ENCODE results near the gene DDX43. TPM values are rescaled to one million over a fixed set of nuclear protein-coding genes. Genes with fewer than 3 reads are reported as not detected.

The DDX43 gene
- total RNA-seq, 1 experiment from 2014 or later: not detected

- no peaks in the 10 kb centered on the region for H3K9me3 ChIP-seq (ENCODE audit: control insufficient read depth in 1 of 2, insufficient read depth in 1 of 2, low read depth in 1 of 2, low read length in 2 of 2)
- H3K27ac ChIP-seq (ENCODE audit: low read depth, low read length): no peak overlapping the region
- H3K4me2 ChIP-seq (ENCODE audit: low read length): no peak overlapping the region
- TF ChIP-seq ZNF274 (IDR thresholded peaks at IDR 0.05; ENCODE audit: low read depth, low read length): no peak
- no peak for TF ChIP-seq ATF3 (IDR thresholded peaks at IDR 0.05)
- TF ChIP-seq SIN3A (IDR thresholded peaks at IDR 0.05; ENCODE audit: low read depth): no peak
- POLR2A ChIA-PET: no interaction called here
- no peaks in the 10 kb centered on the region for H4K20me1 ChIP-seq (ENCODE audit: insufficient read depth)
- H3K4me3 ChIP-seq (replicated peaks in 1 of 2; ENCODE audit: low read depth in 1 of 2, low read length in 2 of 2): no peak overlapping the region
- H3K9me2 ChIP-seq (ENCODE audit: insufficient read depth): no peaks in the 10 kb centered on the region
- no peak for ATAC-seq
- no peaks in the 10 kb centered on the region for H3K4me1 ChIP-seq (ENCODE audit: control insufficient read depth in 1 of 2, insufficient read depth in 2 of 2, low read length in 2 of 2)
- no peaks in the 10 kb centered on the region for H3K79me2 ChIP-seq (ENCODE audit: insufficient read depth, low read length)
- no peak overlapping the region for H2AFZ ChIP-seq (ENCODE audit: low read depth, low read length, poor library complexity, severe bottlenecking)
- DNase-seq (ENCODE audit: low read depth, low spot score): no peak
- CTCF ChIA-PET: no interaction called here
- no peaks in the 10 kb centered on the region for H3K36me3 ChIP-seq (ENCODE audit: control insufficient read depth in 1 of 2, insufficient read depth in 2 of 2, low read length in 2 of 2)
- H3K27me3 ChIP-seq (ENCODE audit: insufficient read depth, low read length): no peaks in the 10 kb centered on the region
- no peak overlapping the region for H3K9ac ChIP-seq (ENCODE audit: low read length)
- no TSS peak for BruUV-seq (replicated peaks)
- intact Hi-C loops (cut with micrococcal nuclease): no loop called here
- RAD21 ChIA-PET (ENCODE audit: low non-redundant PET in 1 of 2, low total read pairs in 2 of 2, uncharacterized antibody in 2 of 2, unreplicated experiment in 2 of 2): no interaction called here
Measured at GRCh38 chr6:73369157-73369556, 25.5 kb upstream of the DDX43 start.

- no TSS peak for BruUV-seq (replicated peaks)
- RAD21 ChIA-PET (ENCODE audit: low non-redundant PET in 1 of 2, low total read pairs in 2 of 2, uncharacterized antibody in 2 of 2, unreplicated experiment in 2 of 2): no interaction called here
- no peak for TF ChIP-seq ZBTB33 (IDR thresholded peaks at IDR 0.05; ENCODE audit: extremely low read depth, insufficient replicate concordance, low read length)
- TF ChIP-seq TCF7L2 (IDR thresholded peaks at IDR 0.05; ENCODE audit: borderline replicate concordance, extremely low read depth, insufficient read depth, insufficient read length): no peak
- TF ChIP-seq RAD21 (IDR thresholded peaks at IDR 0.05; ENCODE audit: low read depth): no peak
- TF ChIP-seq CTCF (IDR thresholded peaks at IDR 0.05 in 2 of 3, conservative IDR thresholded peaks at IDR 0.05 in 1 of 3; ENCODE audit: borderline replicate concordance in 1 of 3, insufficient read depth in 1 of 3, low read depth in 2 of 3, low read length in 2 of 3): no peak
- no peak for TF ChIP-seq EZH2 (IDR thresholded peaks at IDR 0.05)
- no peak for TF ChIP-seq FOSL1 (IDR thresholded peaks at IDR 0.05; ENCODE audit: low read depth)
- no peak for TF ChIP-seq POLR2A (IDR thresholded peaks at IDR 0.05; ENCODE audit: borderline replicate concordance, extremely low read depth, insufficient read depth, insufficient read length)
- no peak for TF ChIP-seq YY1 (IDR thresholded peaks at IDR 0.05; ENCODE audit: extremely low read depth, insufficient replicate concordance, low read depth, low read length)
- TF ChIP-seq SRF (IDR thresholded peaks at IDR 0.05; ENCODE audit: low read depth): no peak
- no peak for TF ChIP-seq JUND (IDR thresholded peaks at IDR 0.05)
- TF ChIP-seq CBX3 (IDR thresholded peaks at IDR 0.05; ENCODE audit: low read depth): no peak
- TF ChIP-seq ATF3 (IDR thresholded peaks at IDR 0.05): no peak
- TF ChIP-seq CEBPB (IDR thresholded peaks at IDR 0.05; ENCODE audit: low read depth): no peak
- no peak for TF ChIP-seq ZFX (IDR thresholded peaks at IDR 0.05)
Measured at GRCh38 chr6:73369563-73369962, 25.1 kb upstream of the DDX43 start, which contains the start of gene OOEP. OOEP (minus strand) TSS chr6:73369897; CDS start chr6:73369792, 105 bp downstream.

More at GRCh38 chr6:73369563-73369962, 25.1 kb upstream of the DDX43 start, which contains the start of gene OOEP:
- Histone ChIP-seq H3K79me2 (ENCODE audit: insufficient read depth, low read length) (no peaks in the 10 kb centered on the region), H3K9me2 (ENCODE audit: insufficient read depth) (no peaks in the 10 kb centered on the region), H3K4me1 (ENCODE audit: control insufficient read depth in 1 of 2, insufficient read depth in 2 of 2, low read length in 2 of 2) (no peaks in the 10 kb centered on the region), H3K36me3 (ENCODE audit: control insufficient read depth in 1 of 2, insufficient read depth in 2 of 2, low read length in 2 of 2) (no peaks in the 10 kb centered on the region), H3K27ac (ENCODE audit: low read depth, low read length) (no peak within 1 kb of the TSS), H4K20me1 (ENCODE audit: insufficient read depth) (no peaks in the 10 kb centered on the region), H3K27me3 (ENCODE audit: insufficient read depth, low read length) (no peaks in the 10 kb centered on the region), H3K9me3 (ENCODE audit: control insufficient read depth in 1 of 2, insufficient read depth in 1 of 2, low read depth in 1 of 2, low read length in 2 of 2) (no peaks in the 10 kb centered on the region), H3K9ac (ENCODE audit: low read length) (no peak within 1 kb of the TSS), H2AFZ (ENCODE audit: low read depth, low read length, poor library complexity, severe bottlenecking) (no peak within 1 kb of the TSS), H3K4me2 (ENCODE audit: low read length) (no peak within 1 kb of the TSS), H3K4me3 (replicated peaks in 1 of 2; ENCODE audit: low read depth in 1 of 2, low read length in 2 of 2) (no peak within 1 kb of the TSS)
- POLR2A ChIA-PET: no interaction called here
- no peak for ATAC-seq
- CTCF ChIA-PET: no interaction called here
- DNase-seq (ENCODE audit: low read depth, low spot score): no peak
- intact Hi-C loops (cut with micrococcal nuclease): no loop called here
